Ectodermal cell (in vitro differentiated cells): ENCODE data around the gene ZSWIM6.

ENCODE experiments used
- H3K27ac ChIP-seq: 2 replicates; pipeline ENCODE4 v1.7.0; 2013; ENCODE audit warnings: mild to moderate bottlenecking, low read depth, low read length; ENCODE audit not compliant: insufficient read depth, poor library complexity, severe bottlenecking
- H3K27me3 ChIP-seq: 2 replicates; pipeline ENCODE4 v1.7.0; 2013; ENCODE audit warnings: mild to moderate bottlenecking, low read length; ENCODE audit not compliant: insufficient read depth, control insufficient read depth, poor library complexity, severe bottlenecking
- H3K36me3 ChIP-seq: one replicate; pipeline ENCODE4 v1.7.0; 2013; ENCODE audit warnings: low read length; ENCODE audit not compliant: control insufficient read depth, insufficient read depth
- H3K4me1 ChIP-seq: one replicate; pipeline ENCODE4 v1.7.0; 2013; ENCODE audit warnings: low read length; ENCODE audit not compliant: control insufficient read depth, insufficient read depth
- H3K4me3 ChIP-seq: 2 replicates; pipeline ENCODE4 v1.7.0; 2013; ENCODE audit warnings: low read depth, low read length, control low read depth; ENCODE audit not compliant: insufficient read depth
- H3K9me3 ChIP-seq: 2 replicates; pipeline ENCODE4 v1.7.0; 2013; ENCODE audit warnings: mild to moderate bottlenecking, low read length, moderate library complexity; ENCODE audit not compliant: control insufficient read depth
- WGBS, 2 experiments: methylation state at CpG; one replicate each; pipeline ENCODE4 v1.1.7; 2013; ENCODE audit warnings: missing lambda C conversion rate in 2 of 2; 5-methylcytosine and 5-hydroxymethylcytosine counted together

ZSWIM6 gene

GRCh38 chr5:61344187-61344944, 12.3 kb downstream of the ZSWIM6 start:
- 83 to 90% methylated on average over 6 of the region's 6 CpGs for WGBS, 2 experiments
- H3K9me3 ChIP-seq: no peaks in the 10 kb centered on the region

GRCh38 chr5:61346511-61346910, 14.5 kb downstream of the ZSWIM6 start:
- no peaks in the 10 kb centered on the region for H3K27me3 ChIP-seq
- no peaks in the 10 kb centered on the region for H3K4me1 ChIP-seq
- 91 to 94% methylated on average over 1 of the region's 2 CpGs for WGBS, 2 experiments
- H3K27ac ChIP-seq: no peak overlapping the region
- H3K36me3 ChIP-seq: no peaks in the 10 kb centered on the region
- no peak overlapping the region for H3K4me3 ChIP-seq
- no peaks in the 10 kb centered on the region for H3K9me3 ChIP-seq

More at GRCh38 chr5:61344187-61344944, 12.3 kb downstream of the ZSWIM6 start:
- no peaks in the 10 kb centered on the region for H3K36me3 ChIP-seq
- no peaks in the 10 kb centered on the region for H3K4me1 ChIP-seq
- no peaks in the 10 kb centered on the region for H3K27me3 ChIP-seq
- no peak overlapping the region for H3K27ac ChIP-seq
- no peak overlapping the region for H3K4me3 ChIP-seq

- H3K27ac ChIP-seq: no peak overlapping the region
- H3K4me1 ChIP-seq: no peaks in the 10 kb centered on the region
- WGBS, 2 experiments: 92 to 97% methylated on average over 3 of the region's 3 CpGs
- no peaks in the 10 kb centered on the region for H3K9me3 ChIP-seq
- H3K36me3 ChIP-seq: no peaks in the 10 kb centered on the region
- H3K4me3 ChIP-seq: no peak overlapping the region
- H3K27me3 ChIP-seq: no peaks in the 10 kb centered on the region
Observed at GRCh38 chr5:61347080-61347479, 15.0 kb downstream of the ZSWIM6 start.

- H3K36me3 ChIP-seq: no peaks in the 10 kb centered on the region
- no peaks in the 10 kb centered on the region for H3K4me1 ChIP-seq
- no peak overlapping the region for H3K4me3 ChIP-seq
- WGBS, 2 experiments: 85 to 98% methylated on average over 2 of the region's 2 CpGs
- H3K27ac ChIP-seq: no peak overlapping the region
- no peaks in the 10 kb centered on the region for H3K9me3 ChIP-seq
- H3K27me3 ChIP-seq: no peaks in the 10 kb centered on the region
Observed at GRCh38 chr5:61348447-61348846, 16.4 kb downstream of the ZSWIM6 start.

GRCh38 chr5:61349935-61350334, 17.9 kb downstream of the ZSWIM6 start:
- no peaks in the 10 kb centered on the region for H3K4me1 ChIP-seq
- H3K9me3 ChIP-seq: no peaks in the 10 kb centered on the region
- no peaks in the 10 kb centered on the region for H3K36me3 ChIP-seq
- no peaks in the 10 kb centered on the region for H3K27me3 ChIP-seq
- no peak overlapping the region for H3K4me3 ChIP-seq
- no peak overlapping the region for H3K27ac ChIP-seq

GRCh38 chr5:61350535-61350934, 18.5 kb downstream of the ZSWIM6 start:
- Histone ChIP-seq H3K27me3 (no peaks in the 10 kb centered on the region), H3K4me3 (no peak overlapping the region), H3K4me1 (no peaks in the 10 kb centered on the region), H3K27ac (no peak overlapping the region), H3K9me3 (no peaks in the 10 kb centered on the region), H3K36me3 (no peaks in the 10 kb centered on the region)
- WGBS, 2 experiments: 87 to 98% methylated on average over 2 to 4 of the region's 4 CpGs

GRCh38 chr5:61351733-61352132, 19.7 kb downstream of the ZSWIM6 start:
- Histone ChIP-seq H3K4me3 (no peak overlapping the region), H3K4me1 (no peaks in the 10 kb centered on the region), H3K27ac (no peak overlapping the region), H3K27me3 (no peaks in the 10 kb centered on the region), H3K36me3 (no peaks in the 10 kb centered on the region), H3K9me3 (no peaks in the 10 kb centered on the region)
- 91 to 92% methylated on average over 1 to 2 of the region's 2 CpGs for WGBS, 2 experiments

- Histone ChIP-seq H3K27me3 (no peaks in the 10 kb centered on the region), H3K27ac (no peak overlapping the region), H3K4me1 (no peaks in the 10 kb centered on the region), H3K36me3 (no peaks in the 10 kb centered on the region), H3K9me3 (peaks cover 3% of the 10 kb centered on the region), H3K4me3 (no peak overlapping the region)
Observed at GRCh38 chr5:61352180-61352579, 20.1 kb downstream of the ZSWIM6 start.

- WGBS, 2 experiments: 90 to 95% methylated on average over 3 of the region's 3 CpGs
- H3K4me3 ChIP-seq: no peak overlapping the region
- no peak overlapping the region for H3K27ac ChIP-seq
- H3K4me1 ChIP-seq: no peaks in the 10 kb centered on the region
- no peaks in the 10 kb centered on the region for H3K27me3 ChIP-seq
- no peaks in the 10 kb centered on the region for H3K36me3 ChIP-seq
- peaks cover 3% of the 10 kb centered on the region for H3K9me3 ChIP-seq
Observed at GRCh38 chr5:61352612-61353156, 20.6 kb downstream of the ZSWIM6 start.

- 100% methylated on average over 1 of the region's 1 CpG; no CpG with 5 or more reads in 1 of the 2 experiments for WGBS, 2 experiments
- no peak overlapping the region for H3K4me3 ChIP-seq
- peaks cover 3% of the 10 kb centered on the region for H3K9me3 ChIP-seq
- no peak overlapping the region for H3K27ac ChIP-seq
- H3K4me1 ChIP-seq: no peaks in the 10 kb centered on the region
- H3K36me3 ChIP-seq: no peaks in the 10 kb centered on the region
- H3K27me3 ChIP-seq: no peaks in the 10 kb centered on the region
Observed at GRCh38 chr5:61353293-61353692, 21.2 kb downstream of the ZSWIM6 start.
